GM12878 (cell line): ENCODE results near the gene DDX39A. TPM values are rescaled to one million over a fixed set of nuclear protein-coding genes. Genes with fewer than 3 reads are reported as not detected.

ENCODE experiments used
- CBX3 ChIP-seq: fragments of 200-600 bp; sonication (generic); IDR thresholded peaks from 2 replicates; pipeline ENCODE4 v1.6.1; 2016; ENCODE audit warnings: low read depth, borderline replicate concordance
- CBX5 ChIP-seq: sonication (generic); IDR thresholded peaks from 2 replicates; pipeline ENCODE4 v1.6.1; 2016; ENCODE audit warnings: low read depth, moderate library complexity, mild to moderate bottlenecking, inconsistent platforms
- CEBPB ChIP-seq, 2 experiments: fragments of 150-350 bp in 1 of 2; IDR thresholded peaks; 2 replicates each; pipeline ENCODE4 v1.6.1; 2012 to 2014; ENCODE audit warnings: low read depth in 2 of 2, low read length in 2 of 2, borderline replicate concordance in 1 of 2, inconsistent platforms in 1 of 2
- CHD1 ChIP-seq: IDR thresholded peaks from 2 replicates; pipeline ENCODE4 v1.6.1; 2012; ENCODE audit warnings: low read depth, low read length, improper control_type of control experiment
- CHD4 ChIP-seq: fragments of 200-600 bp; sonication (generic); IDR thresholded peaks from 2 replicates; pipeline ENCODE4 v1.6.1; 2016; ENCODE audit warnings: mild to moderate bottlenecking
- ESRRA ChIP-seq: IDR thresholded peaks from 2 replicates; pipeline ENCODE4 v1.6.1; 2012; ENCODE audit warnings: mild to moderate bottlenecking, low read length, improper control_type of control experiment
- SPI1 ChIP-seq: IDR thresholded peaks from 2 replicates; pipeline ENCODE4 v1.6.1; 2011; ENCODE audit warnings: low read depth, mild to moderate bottlenecking, low read length, moderate library complexity, borderline replicate concordance; ENCODE audit not compliant: insufficient read depth
- ZNF24 ChIP-seq: fragments of 450-650 bp; IDR thresholded peaks from 2 replicates; pipeline ENCODE4 v1.6.1; 2017; ENCODE audit warnings: antibody characterized with exemption, mild to moderate bottlenecking
- polyA plus RNA-seq, 11 experiments: library from polyadenylated mRNA; depleted of rRNA in 4 of 11; unstranded in 6 of 11; stranded (reverse) in 5 of 11; fragments of >200 nt; fragmentation: Nextera tagmentation in 4 of 11; fragmentation: Illumina TruSeq in 1 of 11; extraction: Ambion mirVana in 4 of 11; extraction: Trizol in 1 of 11; gene quantifications; 1 replicate in 1 of 11; 2 replicates in 10 of 11; pipeline versions ENCODE4 v1.2.1 to v1.2.3, GENCODE V29; 2011 to 2016; ENCODE audit warnings: inconsistent platforms in 2 of 11, missing spikeins in 2 of 11, low read depth in 1 of 11
- total RNA-seq, 4 experiments: library from RNA; depleted of rRNA in 3 of 4; stranded (reverse); fragments of >200 nt in 3 of 4; fragmentation: Illumina TruSeq in 1 of 4; extraction: Trizol in 1 of 4; gene quantifications; 2 replicates each; pipeline versions ENCODE4 v1.2.1 to v1.2.3, GENCODE V29; 2013 to 2021
- TF ChIP-seq, protein P1 (sequence below): IDR thresholded peaks from 2 replicates; pipeline ENCODE4 v1.6.1; 2012; ENCODE audit warnings: low read depth, low read length, improper control_type of control experiment
- TF ChIP-seq, protein P2 (sequence below): fragments of 450-650 bp; conservative IDR thresholded peaks from 2 replicates; pipeline ENCODE4 v1.6.1; 2017; ENCODE audit warnings: mild to moderate bottlenecking, moderate library complexity
- TF ChIP-seq, protein P3 (sequence below): fragments of 450-650 bp; IDR thresholded peaks from 2 replicates; pipeline ENCODE4 v1.6.1; 2018; ENCODE audit warnings: borderline replicate concordance, mild to moderate bottlenecking; ENCODE audit not compliant: partially characterized antibody
- TF ChIP-seq, protein P4 (sequence below): fragments of 450-650 bp; IDR thresholded peaks from 2 replicates; pipeline ENCODE4 v1.6.1; 2017; ENCODE audit warnings: mild to moderate bottlenecking, low read depth, inconsistent platforms; ENCODE audit not compliant: poor library complexity, severe bottlenecking
- TF ChIP-seq, protein P5 (sequence below): fragments of 450-650 bp; IDR thresholded peaks from 2 replicates; pipeline ENCODE4 v1.6.1; 2016; ENCODE audit warnings: mild to moderate bottlenecking
- TF ChIP-seq, protein P6 (sequence below): IDR thresholded peaks from 2 replicates; pipeline ENCODE4 v1.6.1; 2011; ENCODE audit warnings: borderline replicate concordance, low read depth, mild to moderate bottlenecking, moderate library complexity, low read length; ENCODE audit not compliant: insufficient read depth, poor library complexity, severe bottlenecking
- TF ChIP-seq, protein P7 (sequence below), 3 experiments: IDR thresholded peaks in 2 of 3; conservative IDR thresholded peaks in 1 of 3; 2 replicates each; pipeline ENCODE4 v1.5.1; 2011; ENCODE audit warnings: low read depth in 3 of 3, low read length in 3 of 3, mild to moderate bottlenecking in 3 of 3, control low read depth in 2 of 3, moderate library complexity in 2 of 3, inconsistent platforms in 1 of 3, mixed read lengths in 1 of 3; ENCODE audit not compliant: control insufficient read depth in 2 of 3, insufficient read depth in 1 of 3; ENCODE audit errors: extremely low read depth in 1 of 3

DDX39A gene
- total and polyA plus RNA-seq, 10 of the 15 experiments (the other 5 are each of a cell fraction or from before 2014, with no cell fraction given) = 113 to 378 (median 224) TPM

DNA sequence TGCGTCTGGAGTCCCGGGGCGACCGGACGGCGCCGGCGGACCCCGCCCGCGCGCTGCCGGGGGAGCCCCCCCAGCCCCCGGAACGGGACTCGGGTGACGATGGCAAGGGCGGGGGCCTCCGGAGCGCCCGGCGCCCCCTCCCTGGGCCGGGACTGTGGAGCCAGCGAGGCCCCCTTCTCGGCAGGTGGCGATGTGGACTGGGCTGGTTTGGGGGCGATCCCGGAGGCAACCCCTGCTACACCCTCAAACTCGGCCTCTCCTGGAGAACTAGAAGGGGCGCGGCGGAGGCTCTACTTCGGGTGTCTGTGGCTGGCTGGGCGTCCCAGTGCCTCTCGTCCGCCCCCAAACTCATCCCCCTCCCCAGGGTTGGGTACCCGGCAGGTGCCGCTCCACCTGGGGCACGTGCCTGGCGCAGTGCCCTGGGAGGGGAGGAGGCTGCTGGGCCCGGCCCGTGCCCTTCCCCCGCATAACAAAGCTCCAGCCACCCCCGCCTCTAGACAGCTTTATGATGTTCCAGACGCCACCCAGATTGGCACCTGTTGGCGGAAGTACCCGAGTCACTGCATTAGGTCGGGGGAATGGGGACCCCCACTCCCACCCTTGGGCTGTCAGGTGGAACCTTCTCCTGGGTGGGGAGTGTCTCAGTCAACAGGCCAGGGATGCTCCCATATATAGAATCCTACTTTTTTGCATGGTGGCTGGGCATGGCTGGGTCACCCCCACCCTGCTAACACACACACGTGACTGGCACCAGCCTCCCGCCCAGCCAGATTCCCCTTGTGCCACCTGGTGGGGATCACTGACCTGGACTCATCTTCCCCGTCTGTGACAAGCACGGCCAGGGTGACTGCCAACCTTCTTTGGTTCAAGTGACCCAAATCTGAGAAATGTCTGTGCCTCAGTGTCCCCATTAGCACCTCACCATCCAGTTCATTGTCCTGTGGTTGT is 14.7 kb upstream of the DDX39A start (continued):
- TF ChIP-seq, protein P1, sequence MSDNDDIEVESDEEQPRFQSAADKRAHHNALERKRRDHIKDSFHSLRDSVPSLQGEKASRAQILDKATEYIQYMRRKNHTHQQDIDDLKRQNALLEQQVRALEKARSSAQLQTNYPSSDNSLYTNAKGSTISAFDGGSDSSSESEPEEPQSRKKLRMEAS = no peak; the same call in 1 of the 2 replicates
- TF ChIP-seq, protein P2, sequence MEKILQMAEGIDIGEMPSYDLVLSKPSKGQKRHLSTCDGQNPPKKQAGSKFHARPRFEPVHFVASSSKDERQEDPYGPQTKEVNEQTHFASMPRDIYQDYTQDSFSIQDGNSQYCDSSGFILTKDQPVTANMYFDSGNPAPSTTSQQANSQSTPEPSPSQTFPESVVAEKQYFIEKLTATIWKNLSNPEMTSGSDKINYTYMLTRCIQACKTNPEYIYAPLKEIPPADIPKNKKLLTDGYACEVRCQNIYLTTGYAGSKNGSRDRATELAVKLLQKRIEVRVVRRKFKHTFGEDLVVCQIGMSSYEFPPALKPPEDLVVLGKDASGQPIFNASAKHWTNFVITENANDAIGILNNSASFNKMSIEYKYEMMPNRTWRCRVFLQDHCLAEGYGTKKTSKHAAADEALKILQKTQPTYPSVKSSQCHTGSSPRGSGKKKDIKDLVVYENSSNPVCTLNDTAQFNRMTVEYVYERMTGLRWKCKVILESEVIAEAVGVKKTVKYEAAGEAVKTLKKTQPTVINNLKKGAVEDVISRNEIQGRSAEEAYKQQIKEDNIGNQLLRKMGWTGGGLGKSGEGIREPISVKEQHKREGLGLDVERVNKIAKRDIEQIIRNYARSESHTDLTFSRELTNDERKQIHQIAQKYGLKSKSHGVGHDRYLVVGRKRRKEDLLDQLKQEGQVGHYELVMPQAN = peak; percentile 45
- TF ChIP-seq ZNF24 = 0 out of 2 replicates have a peak, but pooled peaks have one; percentile 25
- TF ChIP-seq CBX3 = no peak
- TF ChIP-seq, protein P3, sequence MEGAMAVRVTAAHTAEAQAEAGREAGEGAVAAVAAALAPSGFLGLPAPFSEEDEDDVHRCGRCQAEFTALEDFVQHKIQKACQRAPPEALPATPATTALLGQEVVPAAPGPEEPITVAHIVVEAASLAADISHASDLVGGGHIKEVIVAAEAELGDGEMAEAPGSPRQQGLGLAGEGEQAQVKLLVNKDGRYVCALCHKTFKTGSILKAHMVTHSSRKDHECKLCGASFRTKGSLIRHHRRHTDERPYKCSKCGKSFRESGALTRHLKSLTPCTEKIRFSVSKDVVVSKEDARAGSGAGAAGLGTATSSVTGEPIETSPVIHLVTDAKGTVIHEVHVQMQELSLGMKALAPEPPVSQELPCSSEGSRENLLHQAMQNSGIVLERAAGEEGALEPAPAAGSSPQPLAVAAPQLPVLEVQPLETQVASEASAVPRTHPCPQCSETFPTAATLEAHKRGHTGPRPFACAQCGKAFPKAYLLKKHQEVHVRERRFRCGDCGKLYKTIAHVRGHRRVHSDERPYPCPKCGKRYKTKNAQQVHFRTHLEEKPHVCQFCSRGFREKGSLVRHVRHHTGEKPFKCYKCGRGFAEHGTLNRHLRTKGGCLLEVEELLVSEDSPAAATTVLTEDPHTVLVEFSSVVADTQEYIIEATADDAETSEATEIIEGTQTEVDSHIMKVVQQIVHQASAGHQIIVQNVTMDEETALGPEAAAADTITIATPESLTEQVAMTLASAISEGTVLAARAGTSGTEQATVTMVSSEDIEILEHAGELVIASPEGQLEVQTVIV = no peak
- no peak for TF ChIP-seq CHD1
- no peak for TF ChIP-seq CBX5
- TF ChIP-seq, protein P4, sequence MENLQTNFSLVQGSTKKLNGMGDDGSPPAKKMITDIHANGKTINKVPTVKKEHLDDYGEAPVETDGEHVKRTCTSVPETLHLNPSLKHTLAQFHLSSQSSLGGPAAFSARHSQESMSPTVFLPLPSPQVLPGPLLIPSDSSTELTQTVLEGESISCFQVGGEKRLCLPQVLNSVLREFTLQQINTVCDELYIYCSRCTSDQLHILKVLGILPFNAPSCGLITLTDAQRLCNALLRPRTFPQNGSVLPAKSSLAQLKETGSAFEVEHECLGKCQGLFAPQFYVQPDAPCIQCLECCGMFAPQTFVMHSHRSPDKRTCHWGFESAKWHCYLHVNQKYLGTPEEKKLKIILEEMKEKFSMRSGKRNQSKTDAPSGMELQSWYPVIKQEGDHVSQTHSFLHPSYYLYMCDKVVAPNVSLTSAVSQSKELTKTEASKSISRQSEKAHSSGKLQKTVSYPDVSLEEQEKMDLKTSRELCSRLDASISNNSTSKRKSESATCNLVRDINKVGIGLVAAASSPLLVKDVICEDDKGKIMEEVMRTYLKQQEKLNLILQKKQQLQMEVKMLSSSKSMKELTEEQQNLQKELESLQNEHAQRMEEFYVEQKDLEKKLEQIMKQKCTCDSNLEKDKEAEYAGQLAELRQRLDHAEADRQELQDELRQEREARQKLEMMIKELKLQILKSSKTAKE = no peak
- no peak for TF ChIP-seq SPI1
- TF ChIP-seq, protein P5, sequence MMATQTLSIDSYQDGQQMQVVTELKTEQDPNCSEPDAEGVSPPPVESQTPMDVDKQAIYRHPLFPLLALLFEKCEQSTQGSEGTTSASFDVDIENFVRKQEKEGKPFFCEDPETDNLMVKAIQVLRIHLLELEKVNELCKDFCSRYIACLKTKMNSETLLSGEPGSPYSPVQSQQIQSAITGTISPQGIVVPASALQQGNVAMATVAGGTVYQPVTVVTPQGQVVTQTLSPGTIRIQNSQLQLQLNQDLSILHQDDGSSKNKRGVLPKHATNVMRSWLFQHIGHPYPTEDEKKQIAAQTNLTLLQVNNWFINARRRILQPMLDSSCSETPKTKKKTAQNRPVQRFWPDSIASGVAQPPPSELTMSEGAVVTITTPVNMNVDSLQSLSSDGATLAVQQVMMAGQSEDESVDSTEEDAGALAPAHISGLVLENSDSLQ = peak; percentile 59; the same call in 1 of the 2 replicates
- TF ChIP-seq ESRRA = no peak
- TF ChIP-seq, protein P6, sequence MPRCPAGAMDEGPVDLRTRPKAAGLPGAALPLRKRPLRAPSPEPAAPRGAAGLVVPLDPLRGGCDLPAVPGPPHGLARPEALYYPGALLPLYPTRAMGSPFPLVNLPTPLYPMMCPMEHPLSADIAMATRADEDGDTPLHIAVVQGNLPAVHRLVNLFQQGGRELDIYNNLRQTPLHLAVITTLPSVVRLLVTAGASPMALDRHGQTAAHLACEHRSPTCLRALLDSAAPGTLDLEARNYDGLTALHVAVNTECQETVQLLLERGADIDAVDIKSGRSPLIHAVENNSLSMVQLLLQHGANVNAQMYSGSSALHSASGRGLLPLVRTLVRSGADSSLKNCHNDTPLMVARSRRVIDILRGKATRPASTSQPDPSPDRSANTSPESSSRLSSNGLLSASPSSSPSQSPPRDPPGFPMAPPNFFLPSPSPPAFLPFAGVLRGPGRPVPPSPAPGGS = no peak
- no peak for TF ChIP-seq CHD4
- no peak for TF ChIP-seq CEBPB (IDR thresholded peaks at IDR 0.05; ENCODE audit: borderline replicate concordance in 1 of 2, low read depth in 2 of 2, low read length in 2 of 2)
- TF ChIP-seq, protein P7, sequence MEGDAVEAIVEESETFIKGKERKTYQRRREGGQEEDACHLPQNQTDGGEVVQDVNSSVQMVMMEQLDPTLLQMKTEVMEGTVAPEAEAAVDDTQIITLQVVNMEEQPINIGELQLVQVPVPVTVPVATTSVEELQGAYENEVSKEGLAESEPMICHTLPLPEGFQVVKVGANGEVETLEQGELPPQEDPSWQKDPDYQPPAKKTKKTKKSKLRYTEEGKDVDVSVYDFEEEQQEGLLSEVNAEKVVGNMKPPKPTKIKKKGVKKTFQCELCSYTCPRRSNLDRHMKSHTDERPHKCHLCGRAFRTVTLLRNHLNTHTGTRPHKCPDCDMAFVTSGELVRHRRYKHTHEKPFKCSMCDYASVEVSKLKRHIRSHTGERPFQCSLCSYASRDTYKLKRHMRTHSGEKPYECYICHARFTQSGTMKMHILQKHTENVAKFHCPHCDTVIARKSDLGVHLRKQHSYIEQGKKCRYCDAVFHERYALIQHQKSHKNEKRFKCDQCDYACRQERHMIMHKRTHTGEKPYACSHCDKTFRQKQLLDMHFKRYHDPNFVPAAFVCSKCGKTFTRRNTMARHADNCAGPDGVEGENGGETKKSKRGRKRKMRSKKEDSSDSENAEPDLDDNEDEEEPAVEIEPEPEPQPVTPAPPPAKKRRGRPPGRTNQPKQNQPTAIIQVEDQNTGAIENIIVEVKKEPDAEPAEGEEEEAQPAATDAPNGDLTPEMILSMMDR (IDR thresholded peaks at IDR 0.05 in 2 of 3, conservative IDR thresholded peaks at IDR 0.05 in 1 of 3; ENCODE audit: control insufficient read depth in 2 of 3, extremely low read depth in 1 of 3, insufficient read depth in 1 of 3, low read depth in 3 of 3, low read length in 3 of 3) = peak in 1 of 3 experiments; percentile 24; a peak in 2 of 6 replicates
